GM20431 (cell line): Measurements from ENCODE around the gene GNA15.

Experiments used
- in situ Hi-C: fragments of 300-500 bp; cut with MseI, MboI; formaldehyde crosslinking; loops from one replicate; pipeline ENCODE4 v1.15.0; 2020; ENCODE audit warnings: low sequenced_read_pairs; ENCODE audit not compliant: unreplicated experiment

GNA15 gene

DNA sequence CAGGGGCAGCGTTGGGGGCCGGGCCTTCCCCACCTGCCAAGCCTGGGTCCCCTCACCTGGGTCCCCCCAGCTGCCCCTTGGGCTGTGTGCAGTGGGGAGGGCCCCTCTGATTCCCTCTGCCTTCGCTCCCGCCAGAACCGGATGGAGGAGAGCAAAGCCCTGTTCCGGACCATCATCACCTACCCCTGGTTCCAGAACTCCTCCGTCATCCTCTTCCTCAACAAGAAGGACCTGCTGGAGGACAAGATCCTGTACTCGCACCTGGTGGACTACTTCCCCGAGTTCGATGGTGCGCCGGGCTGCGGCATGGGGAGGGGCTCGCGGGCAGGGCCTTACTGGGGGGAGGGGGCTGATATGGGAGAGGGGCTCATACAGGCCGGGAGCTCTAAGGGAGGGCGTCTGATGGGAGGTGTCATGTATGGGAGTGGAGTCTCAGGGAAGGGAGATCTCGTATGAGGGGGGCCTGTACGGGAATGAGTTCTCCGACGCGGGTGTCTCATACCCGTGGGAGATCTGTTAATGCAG lies 16.7 kb upstream of the GNA15 start:
- in situ Hi-C loops, result no loop called here

DNA sequence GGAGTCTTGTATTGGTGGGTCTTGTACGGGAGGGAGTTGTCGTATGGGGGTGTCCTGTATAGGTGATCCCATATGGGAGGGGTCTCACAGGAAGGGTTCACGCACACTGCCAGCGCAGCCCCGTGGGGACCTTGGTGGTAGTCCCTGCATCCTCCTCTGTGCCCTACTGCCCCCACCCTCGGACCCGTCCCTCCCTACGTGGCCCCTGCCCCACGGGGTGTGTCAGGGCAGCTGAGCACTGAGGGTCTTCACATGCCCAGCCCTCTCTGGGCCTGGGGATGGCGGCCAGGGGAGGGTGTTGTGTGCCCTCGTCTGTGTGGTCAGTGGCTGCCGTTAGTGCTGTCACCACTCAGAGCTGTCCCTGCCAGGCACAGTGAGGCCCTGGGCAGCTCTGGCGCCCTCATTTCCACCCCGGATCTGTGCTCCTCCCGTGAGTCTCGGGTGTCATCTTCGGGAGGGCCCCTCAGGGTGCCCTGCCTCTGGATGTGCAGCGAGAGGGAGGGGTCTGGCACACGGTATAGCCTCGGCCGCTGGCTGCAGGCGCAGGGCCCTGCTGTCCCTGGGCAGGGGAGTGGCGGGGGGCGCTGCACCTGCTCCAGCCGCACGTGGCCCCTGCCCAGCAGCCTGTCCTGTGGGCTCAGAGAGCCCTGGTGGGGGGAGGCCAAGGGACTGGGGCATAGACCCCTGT lies 16.0 kb upstream of the GNA15 start:
- in situ Hi-C loops, result no loop called here

DNA sequence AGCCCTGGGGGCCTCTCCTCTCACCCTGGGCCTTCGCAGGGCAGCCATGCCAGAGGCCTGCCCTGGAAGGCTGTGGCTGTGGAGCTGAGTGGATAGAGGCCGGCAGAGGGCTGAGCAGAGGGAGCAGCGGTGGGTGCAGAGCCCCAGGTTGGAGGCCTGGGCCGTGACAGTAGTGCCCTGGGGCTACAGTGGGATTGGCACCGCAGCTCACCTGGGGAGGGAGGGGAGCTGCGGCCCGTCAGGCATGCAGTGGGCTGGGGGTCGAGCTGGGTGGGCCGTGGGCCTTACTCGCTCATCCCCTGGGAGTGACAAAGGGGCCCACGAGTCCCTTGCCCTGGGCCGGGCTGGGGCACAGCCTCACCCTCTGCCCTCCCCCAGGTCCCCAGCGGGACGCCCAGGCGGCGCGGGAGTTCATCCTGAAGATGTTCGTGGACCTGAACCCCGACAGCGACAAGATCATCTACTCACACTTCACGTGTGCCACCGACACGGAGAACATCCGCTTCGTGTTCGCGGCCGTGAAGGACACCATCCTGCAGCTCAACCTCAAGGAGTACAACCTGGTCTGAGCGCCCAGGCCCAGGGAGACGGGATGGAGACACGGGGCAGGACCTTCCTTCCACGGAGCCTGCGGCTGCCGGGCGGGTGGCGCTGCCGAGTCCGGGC lies 15.1 kb upstream of the GNA15 start:
- in situ Hi-C loops, result no loop called here

DNA sequence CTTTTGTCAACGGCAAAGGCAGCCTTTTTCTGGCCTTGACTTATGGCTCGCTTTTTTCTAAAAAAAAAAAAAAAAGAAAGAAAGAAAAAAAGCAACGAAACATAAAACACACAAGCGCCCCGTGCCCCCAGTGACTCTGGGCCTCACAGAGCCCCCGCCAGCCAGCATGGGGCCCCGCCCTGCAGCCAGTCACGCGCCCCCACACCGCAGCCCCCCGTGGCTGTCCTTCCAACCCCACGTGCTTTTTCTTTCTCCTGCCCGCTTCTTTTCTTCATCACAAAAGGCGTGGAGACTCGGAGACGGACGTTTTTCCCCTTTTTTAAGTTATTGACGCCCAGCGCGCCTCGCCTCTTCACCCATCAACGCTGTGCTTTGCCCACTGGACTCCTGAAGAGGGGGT lies 14.4 kb upstream of the GNA15 start:
- in situ Hi-C loops, result no loop called here

DNA sequence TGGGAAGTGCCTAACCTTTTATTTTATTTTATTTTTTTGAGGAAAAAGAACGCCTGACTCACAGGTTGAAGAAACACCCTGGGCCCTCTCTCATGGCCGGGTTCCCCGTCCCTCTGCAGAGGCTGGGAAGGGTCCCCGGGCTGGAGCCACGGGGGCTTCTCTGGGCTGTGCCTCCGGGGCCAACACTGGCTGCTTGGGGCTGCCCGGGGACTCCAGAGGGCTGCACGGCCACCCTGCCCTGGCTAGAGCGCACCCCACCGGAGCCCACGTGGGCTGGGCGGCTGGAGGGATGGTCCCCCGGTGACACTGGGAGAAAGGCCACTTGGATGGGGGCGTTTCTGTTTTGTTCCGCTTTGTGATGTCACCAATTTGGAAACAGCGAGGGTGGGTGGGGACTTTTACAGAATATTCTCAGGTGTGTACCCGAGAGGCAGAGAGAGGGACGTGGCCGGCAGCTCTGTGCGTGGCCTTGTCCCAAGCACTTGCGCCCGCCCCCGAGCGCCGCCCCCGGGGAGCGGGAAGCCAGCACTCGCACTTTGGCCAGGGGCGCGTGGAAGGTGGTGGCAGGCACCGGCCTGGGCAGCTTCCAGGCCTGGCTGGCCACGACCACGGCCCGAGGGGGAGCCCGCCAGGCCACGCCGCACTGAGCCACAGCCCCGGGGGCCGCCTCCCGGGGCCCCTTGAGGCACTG lies 13.9 kb upstream of the GNA15 start:
- in situ Hi-C loops, result no loop called here

DNA sequence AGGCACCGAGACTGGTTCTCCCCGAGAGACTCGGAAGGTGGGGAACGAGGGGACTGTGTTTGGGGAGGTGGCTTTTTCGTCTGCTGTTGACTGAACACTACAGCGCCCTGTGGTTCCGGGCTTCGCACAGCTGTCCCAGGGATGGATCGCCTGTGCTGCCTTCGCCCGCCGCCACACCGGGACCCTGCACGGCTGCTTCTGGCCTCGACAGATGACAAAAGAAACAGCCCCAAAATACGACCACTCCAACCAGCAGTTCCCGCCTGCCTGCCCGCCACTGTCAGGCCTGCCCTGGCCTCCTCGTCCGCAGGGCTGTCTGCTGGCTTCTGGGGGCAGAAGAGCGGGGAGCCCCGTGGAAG lies 13.3 kb upstream of the GNA15 start:
- in situ Hi-C loops, result no loop called here

DNA sequence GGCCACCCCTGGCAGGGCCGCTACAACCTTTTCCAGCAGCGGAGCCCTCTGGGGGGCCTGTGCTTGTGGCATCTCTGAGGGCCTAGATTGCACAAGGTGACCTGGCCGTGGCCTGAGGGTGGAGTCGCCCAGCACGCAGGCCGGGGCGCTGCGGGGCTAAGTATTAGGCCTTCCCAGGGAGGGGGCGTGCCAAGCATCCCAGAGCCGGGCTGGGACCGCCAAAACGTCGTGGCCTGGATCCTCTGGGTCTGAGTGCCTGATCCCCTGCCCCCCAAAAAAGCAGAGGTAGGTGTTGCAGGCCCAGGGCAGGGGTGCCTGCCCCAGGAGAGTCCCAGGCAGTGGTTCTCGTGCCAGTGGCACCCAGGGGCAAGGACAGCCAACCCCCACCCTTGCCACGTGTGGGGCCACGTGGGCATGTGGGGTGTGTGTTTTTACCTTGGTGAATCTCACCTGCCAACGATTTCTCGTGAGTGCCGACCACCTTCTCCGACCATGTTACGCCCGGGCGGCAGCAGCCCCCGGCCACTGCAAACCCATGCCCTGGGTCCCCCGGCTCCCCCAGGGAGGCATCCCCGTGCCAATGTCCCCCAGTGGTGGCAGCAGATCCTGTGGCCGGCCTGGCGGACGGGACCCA lies 12.6 kb upstream of the GNA15 start:
- in situ Hi-C loops, result no loop called here

DNA sequence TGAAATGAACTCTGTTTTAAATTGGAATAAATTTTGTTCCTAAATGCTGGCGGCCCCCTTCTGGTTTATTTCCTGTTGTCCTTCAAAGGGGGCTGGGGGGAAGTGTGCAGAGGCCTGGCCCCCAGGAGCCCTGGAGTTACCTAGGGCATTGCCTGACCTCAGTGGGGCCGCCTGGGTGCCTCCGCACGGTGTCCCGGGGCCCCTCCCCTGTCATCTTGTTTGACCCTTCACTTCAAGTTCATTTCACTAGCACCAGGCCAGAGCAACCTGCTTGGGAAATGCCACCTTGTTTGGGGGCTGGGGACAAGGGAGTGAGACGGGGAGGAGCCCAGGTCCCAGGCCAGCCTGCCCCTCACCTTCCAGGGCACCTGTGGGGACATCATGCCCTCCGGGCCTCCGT lies 11.9 kb upstream of the GNA15 start:
- in situ Hi-C loops, result no loop called here

DNA sequence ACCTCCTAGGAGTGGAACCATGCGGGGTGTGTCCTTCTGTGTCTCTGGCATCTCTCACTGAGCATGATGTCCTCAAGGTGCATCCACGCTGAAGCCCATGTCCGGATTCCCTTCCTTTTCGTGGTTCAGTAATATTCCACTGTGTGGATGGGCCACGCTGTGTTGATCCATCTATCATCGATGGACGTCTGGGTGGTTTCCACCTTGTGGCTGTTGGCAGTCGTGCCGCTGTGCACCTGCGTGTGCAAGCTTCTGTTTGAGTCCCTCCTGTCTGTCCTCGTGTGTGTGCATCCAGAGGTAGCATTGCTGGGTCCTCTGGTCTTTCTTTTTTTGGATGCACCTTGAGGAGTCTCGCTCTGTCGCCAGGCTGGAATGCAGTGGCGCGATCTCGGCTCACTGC lies 11.2 kb upstream of the GNA15 start:
- in situ Hi-C loops, result no loop called here

DNA sequence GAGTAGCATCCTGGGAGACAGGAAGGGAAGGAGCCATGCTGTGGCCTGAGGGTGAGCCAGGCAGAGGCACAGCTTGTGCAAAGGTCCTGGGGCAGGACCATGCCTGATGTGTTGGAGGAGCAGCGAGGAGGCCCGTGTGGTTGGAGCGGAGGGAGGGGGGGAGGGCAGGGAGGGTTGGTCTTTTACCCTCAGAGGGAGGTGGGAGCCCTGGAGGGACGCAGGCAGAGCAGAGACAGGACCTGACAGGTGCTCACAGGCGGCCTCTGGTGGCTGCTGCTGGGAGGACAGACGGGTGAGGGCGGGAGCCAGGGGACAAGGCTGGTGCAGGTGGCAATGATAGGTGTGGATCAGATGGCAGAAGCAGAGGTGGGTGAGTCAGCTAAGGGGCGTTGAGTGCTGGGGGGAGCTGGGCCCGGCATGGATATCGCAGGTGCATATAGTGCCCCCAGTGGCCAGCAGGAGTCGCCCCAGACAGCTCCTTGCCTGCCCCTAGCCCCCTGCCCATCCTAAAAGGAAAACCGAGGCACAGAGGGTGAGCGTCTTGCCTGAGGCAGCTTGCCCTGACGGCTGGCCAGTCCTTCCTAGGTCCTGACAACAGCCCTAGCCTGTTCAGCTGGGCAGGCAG lies 9.8 kb upstream of the GNA15 start:
- in situ Hi-C loops, result no loop called here

DNA sequence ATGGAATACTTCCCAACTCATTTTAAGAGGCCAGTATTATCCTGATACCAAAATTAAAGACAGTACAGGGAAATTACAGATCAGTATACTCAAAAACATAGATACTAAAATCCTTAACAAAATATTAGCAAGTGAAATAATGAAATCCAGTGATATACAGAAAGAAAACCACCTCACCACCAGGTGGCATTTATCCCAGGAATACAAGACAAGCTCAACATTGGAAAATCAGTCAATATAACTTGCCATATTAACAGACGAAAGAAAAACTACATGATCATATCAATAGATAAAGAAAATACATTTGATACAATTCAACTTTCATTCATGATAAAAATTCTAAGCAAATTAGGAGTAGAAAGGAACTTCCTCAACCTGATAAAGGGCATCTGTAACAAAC lies 6.7 kb upstream of the GNA15 start:
- in situ Hi-C loops, result no loop called here

DNA sequence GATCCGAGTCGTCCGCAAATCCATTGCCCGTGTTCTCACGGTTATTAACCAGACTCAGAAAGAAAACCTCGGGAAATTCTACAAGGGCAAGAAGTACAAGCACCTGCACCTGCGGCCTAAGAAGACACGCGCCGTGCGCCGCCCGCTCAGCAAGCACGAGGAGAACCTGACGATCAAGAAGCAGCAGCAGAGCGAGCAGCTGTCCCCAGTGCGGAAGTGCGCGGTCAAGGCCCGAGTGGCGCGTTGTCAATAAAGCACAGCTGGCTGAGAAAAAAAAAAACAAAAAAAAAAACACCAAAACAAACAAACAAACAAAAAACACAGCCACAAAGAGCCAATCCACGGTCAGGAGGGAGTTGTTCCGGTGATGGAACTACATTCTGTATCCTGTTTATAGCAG lies 4.7 kb upstream of the GNA15 start:
- in situ Hi-C loops, result no loop called here

DNA sequence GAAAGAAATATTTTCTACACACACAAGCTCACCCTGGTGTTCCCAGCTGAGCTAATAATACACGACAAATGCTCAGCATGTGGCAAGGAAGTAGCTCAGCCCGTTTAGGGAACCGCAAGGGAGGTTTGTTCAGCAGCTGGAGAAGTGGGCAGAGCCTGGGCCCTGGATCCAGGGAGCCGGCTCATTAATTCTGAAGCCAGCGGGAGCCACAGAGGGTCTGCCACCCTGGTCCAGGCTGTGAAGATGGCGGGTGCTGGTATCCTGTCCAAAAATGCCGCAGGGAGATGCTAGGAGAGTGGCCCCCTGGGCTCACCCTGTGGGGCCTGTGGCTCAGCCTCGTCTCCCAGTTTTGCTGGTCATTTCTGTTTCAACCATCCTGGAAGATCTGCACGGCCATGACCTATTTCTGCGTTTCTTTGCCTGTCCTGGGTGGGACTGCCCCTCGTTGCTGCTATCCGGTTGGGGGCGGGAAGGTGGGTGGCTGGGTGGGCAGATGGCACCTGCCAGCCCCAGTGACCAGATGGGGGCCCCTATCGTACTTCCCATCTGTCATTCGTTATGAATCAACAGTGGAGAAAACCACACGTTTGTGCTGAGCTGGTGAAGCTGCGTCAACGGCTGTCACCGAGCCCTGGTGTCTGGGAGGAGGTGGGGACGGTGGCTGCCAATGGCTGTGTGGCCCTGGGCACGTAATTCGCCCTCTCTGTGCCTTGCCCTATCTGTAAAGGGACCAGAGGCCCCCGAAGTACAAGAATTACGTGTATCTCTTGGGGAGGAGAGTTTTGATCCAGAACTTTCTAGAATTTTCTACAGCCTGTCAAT lies 2.7 kb upstream of the GNA15 start:
- in situ Hi-C loops, result no loop called here

DNA sequence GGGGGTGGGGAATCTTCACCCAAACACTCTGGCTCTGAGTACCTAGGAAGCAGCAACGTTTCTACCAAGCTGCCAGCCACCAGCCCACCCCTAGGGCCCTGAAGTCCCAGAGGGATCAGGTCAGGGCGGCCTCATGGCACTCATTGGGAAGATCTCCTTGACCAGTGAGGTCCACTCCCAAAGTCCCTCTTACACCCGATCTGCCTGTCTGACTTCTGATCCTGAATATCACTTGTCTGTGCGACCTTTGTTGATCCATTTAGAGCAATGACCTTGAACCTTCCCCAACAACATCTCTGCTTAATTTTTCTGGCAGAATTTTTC lies 2.1 kb upstream of the GNA15 start:
- in situ Hi-C loops, result no loop called here

DNA sequence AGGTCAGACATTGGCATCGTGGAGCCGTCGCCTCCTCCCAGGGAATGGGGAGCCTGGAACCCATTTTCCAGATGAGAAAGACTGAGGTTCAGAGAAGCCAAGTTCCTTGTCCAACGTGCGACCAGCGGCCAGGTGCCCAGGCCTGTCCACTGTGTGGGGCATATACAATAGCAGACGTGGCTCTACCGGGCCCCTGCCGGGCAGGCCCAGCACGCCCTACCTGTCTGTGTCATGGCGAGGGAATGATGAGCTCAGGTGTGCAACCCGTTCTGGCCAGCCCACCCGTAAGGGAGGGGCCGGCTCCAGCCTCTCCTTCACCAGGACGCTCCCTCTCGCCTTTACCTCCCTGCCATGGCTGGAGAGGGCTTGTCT lies 837 bp downstream of the GNA15 start:
- in situ Hi-C loops, result no loop called here

DNA sequence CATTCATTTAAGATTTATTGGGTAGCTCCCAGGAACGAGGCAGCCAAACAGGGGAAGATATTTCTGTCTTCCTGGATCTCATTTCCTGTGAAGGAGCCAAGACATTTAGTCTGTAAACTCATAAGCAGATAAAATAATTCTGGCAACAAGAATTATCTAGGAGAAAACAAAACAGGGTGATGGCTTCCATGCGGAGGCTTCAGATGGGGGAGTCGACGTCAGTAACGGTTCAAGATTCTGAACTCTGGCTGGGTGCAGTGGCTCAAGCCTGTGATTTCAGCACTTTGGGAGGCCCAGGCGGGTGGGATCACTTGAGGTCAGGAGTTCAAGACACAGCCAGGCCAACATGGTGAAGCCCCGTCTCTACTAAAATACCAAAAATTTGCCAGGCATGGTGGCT lies 1.3 kb downstream of the GNA15 start:
- in situ Hi-C loops, result no loop called here

DNA sequence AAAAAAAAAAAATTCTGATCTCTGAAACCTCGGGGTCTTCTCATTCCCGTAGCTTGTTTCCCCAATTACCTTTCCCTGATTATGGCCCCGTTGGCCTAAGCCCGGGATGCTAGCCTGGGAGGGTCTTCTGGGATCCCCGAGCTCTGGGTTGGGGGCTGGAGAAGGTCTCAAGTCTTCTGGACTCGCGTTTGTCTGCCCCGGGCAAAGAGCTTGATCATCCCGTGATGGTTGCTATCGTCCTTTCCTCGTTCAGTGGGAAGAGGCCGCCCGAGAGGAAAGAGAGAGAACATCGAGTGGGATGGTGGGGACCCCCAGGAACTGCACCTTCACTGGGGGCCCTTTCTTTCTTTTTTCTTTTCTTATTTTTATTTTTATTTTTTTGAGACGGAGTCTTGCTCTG lies 2.4 kb downstream of the GNA15 start:
- in situ Hi-C loops, result no loop called here

DNA sequence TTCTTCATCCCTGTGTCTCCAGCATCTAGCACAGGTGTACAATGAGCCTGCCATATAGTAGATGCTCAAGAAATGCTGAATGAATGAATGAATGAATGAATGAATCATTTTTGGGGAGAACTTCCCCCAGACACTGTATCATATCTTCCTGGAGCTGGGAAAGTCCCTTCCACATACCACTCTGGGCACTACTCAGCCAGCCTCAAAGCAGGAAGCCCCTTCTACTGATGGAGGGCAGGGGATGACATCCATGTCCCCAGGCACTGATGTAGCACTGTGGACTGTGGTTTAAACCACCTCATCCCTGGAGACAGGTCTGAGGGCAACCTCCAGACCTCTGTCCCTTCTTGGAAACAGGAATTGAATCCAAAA lies 4.8 kb downstream of the GNA15 start:
- in situ Hi-C loops, result no loop called here

DNA sequence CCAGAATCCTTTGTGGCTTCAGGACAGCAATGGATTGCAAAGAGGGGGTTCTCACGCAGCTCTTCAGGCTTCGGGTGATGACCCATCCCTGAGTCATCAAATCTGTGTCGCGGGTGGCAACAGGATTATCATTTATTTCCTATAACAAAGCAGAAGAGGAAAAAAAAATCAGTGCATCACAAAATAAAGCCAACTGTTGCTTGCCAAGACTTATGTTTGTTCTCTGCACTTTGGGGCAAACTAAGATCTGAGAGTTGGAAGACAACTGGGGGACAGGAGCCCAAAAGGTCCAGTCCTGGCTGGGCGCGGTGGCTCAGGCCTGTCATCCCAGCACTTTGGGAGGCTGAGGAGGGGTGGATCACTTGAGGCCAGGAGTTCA lies 6.4 kb downstream of the GNA15 start:
- in situ Hi-C loops, result no loop called here

DNA sequence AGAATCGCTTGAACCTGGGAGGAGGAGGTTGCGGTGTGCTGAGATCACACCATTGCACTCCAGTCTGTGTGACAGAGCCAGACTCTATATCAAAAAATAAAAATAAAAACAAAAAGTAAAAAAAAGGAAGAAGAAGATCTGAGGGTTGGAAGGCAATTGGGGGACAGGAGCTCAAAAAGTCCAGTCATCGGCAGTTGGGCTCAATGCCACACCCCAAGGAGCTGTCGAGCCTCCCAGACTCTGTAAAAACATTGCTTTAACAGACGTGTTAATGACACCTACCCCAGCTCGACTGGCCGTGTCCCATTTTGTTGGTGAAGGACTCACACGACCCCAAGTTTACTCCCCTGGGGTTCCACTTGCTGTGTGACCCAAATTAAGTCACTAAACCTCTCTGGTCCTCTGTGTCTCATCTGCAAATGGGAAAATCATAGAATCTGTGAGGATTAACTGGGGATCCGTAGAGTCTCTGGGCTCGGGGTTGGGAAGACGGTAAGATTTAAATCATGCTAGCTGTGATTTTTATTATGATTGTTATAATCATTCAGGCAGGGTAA lies 7.0 kb downstream of the GNA15 start:
- in situ Hi-C loops, result no loop called here
